ENCODE measurements around the gene OSTN.
"Not testable (repeated sequence)": the region's sequence is repeated elsewhere in the genome, so short reads cannot be mapped to it uniquely, and the experiment has no call there.

OSTN gene

GRCh38 chr3:191198932-191199331 is at the start of gene OSTN:
TSS of gene OSTN (plus strand) at chr3:191199241. CDS start at chr3:191212533, 13,292 bp downstream.
- DNase-seq: no peak

GRCh38 chr3:191151653-191152052 is 47.4 kb upstream of the OSTN start:
- no peak for DNase-seq

DNA sequence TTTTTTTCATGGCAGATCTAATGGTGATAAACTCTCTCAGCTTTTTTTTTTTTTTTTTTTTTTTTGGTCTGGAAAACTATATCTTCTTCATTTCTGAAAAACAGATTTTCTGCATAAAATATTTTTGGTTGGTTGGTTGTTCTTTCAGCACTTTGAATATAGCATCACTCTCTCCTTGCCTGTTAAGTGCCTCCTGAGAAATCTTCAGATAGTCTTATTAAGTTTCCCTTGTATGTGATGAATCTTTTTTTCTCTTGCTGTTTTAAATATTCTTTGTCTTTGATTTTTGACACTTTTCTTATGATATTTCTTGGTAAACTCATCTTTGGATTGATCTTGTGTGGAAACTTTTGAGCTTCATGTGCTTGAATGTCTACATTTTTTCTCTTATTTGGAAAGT is 44.2 kb upstream of the OSTN start:
- no peak for DNase-seq

DNA sequence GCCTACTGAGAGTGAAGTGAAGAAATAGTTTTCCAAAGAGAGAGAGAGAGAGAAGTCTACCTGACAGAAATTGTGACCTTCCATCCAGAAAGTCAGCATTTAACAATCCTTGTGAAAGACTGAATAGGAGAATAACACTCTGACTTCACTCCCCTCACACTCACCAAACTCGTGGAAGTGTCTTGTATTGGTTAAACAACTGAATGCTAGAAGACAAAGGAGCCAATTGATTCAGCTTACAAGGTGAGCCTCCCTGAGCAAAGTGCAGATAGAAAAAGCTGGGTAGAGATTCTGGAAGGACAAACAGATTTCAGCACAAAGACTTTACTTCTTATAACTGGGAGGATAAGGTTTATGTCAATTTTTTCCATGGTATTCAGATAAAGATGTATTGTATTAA is 40.8 kb upstream of the OSTN start:
- no peak for DNase-seq

DNA sequence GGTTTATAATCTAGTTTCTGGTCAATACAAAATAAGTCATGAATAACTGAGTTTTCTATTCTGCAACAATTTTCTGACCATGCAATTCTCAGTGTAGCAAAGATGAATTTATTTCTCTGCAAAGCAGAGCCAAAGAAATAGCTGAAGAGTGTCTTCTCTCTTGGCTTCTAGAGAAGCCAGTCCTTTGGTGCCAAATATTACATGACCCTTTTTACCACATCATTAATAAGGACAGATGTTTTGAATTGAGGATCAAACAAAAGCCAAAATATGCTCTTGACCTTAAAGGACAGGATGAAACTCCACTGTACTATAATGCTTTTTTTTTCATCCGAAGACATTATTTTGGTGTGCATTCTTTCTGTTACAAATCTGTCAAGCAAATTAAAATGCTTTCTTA is 40.2 kb upstream of the OSTN start:
- DNase-seq: no peak

DNA sequence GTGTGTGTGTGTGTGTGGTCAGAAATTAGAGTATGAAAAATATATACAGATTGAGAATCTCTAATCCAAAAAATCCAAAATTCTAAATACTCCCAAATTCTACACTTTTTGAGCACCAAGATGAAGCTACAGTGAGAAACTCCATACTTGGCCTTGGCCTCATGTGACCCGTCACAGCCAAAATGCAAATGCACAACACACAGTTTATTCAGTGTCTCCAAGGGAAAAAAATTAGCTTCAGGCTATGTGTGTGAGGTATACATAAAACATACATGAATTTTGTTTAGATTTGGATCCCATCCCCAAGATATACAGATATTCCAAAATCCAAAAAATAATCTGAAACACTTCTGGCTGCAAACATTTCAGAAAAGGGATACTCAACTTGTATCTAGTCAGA is 33.2 kb upstream of the OSTN start:
- no peak for DNase-seq

DNA sequence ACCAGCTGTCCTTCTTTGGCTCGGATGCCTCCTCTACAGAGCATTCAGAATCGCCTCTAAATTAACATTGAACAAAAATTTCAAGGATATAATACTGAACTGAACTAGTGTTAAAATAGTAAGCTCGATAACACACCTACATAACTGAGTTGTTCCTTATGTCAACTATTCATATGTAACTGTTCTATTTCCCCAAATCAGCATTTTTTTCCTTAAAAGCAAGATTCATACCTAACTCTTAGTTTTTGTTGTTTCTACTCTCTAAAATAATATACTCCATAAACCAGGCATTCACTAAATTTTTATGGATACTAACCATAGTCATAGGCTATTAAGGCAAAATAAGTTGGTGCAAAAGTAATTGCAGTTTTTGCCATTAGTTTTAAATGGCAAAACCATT is 32.7 kb upstream of the OSTN start:
- no peak for DNase-seq

DNA sequence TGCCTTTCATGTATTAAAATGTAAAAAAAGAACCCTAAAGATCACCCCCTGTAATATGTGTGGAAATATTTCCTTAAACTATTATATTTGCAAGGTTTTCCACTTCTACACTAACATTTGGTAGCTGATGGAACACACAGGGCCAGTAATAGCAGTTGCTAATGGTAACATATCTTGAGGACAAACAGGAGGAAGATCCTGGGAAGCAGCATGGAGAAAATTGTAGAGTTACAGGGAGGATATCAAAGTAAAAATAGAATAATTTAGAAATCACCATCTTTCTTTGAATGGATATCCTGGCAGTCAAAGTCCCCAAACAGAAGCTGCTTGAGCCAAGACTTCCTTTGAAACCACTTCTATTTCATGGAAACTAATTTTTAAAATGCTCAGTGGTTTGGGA is 29.5 kb upstream of the OSTN start:
- DNase-seq: no peak

- no peak for DNase-seq
Measured at GRCh38 chr3:191170097-191170496, 28.9 kb upstream of the OSTN start.

- DNase-seq: no peak
Measured at GRCh38 chr3:191175102-191175501, 23.9 kb upstream of the OSTN start.

DNA sequence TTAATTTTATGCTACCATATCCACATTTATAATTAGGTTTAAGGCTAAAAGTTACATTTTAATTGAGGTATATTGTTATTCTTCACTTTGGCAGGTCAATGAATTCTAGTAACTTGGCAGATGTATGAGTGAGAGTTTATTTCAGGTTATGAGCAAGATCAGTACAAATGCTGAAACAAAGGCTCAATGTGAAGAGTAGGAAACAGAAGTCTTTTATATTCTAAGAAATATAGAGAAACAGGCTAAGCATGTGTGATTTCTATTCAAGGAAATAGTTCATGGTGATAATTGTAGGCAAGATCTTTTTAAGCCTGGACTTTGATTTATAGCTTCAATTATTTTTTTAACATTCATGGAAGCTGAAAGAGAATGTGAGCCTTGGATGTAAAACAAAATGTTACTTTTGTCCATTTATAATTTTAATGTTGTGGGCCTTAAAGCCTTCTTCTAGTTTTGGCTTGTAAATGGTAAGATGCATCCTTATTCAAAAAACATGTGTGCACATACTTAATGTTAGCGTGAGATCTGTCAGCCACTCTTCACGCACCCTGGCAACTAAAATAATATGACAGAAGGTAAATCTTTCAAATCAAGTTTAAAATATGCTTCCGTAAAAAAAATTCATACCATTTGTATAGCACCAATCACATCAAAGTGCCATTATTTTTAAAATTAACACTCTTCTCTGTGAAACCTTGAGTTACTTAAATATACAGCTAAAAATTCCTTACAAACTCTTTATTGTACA is 22.8 kb upstream of the OSTN start:
- no peak for DNase-seq

DNA sequence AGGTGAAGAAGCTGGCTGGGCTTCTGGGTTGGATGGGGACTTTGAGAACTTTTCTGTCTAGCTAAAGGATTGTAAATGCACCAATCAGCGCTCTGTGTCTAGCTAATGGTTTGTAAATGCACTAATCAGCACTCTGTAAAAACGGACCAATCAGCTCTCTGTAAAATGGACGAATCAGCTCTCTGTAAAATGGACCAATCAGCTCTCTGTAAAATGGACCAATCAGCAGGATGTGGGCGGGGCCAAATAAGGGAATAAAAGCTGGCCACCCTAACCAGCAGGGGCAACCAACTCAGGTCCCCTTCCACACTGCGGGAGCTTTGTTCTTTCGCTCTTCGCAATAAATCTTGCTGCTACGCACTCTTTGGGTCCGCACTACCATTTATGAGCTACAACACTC is 13.7 kb upstream of the OSTN start:
- DNase-seq: not testable (repeated sequence)

GRCh38 chr3:191188246-191188645 is 10.8 kb upstream of the OSTN start:
- not testable (repeated sequence) for DNase-seq

- DNase-seq: not testable (repeated sequence)
Measured at GRCh38 chr3:191192270-191192669, 6.8 kb upstream of the OSTN start.

DNA sequence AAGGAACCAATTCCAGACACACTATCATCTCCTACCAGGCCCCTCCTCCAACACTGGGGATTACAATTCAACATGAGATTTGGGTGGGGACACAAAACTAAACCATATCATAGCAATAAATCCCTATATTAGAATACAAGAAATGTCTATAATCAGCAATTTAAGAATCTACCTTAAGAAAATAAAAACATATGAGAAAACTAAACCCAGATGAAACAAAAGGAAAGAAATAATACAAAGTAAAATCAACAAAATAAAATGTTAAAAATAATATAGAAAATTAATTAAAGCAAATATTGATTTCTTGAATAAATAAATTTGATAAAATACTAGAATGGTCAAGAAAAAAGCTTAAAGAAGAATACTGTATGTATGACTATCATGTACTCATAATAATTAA is 6.1 kb upstream of the OSTN start:
- DNase-seq: no peak

GRCh38 chr3:191197761-191198306 is 1.2 kb upstream of the OSTN start:
- DNase-seq: no peak

DNA sequence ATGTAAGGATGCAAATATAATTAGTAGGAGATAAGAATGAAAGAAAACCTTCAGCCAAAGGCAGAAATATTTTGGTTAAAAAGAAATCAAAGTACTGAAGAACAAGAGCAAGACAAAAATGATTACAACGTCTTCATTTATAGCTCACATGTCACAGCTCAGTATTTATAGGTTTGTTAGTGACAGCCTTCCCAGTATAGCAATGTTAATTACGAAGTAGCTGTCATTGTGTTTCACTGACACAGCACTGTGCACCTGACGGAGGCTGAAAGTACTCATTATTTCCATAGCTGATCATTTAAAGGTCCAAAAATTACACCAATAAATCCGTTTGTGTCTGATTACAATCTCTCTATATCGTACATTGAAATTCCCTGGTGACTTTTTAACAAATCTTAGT is 561 bp upstream of the OSTN start:
- no peak for DNase-seq

GRCh38 chr3:191210032-191210431 is 11.0 kb downstream of the OSTN start:
- no peak for DNase-seq

DNA sequence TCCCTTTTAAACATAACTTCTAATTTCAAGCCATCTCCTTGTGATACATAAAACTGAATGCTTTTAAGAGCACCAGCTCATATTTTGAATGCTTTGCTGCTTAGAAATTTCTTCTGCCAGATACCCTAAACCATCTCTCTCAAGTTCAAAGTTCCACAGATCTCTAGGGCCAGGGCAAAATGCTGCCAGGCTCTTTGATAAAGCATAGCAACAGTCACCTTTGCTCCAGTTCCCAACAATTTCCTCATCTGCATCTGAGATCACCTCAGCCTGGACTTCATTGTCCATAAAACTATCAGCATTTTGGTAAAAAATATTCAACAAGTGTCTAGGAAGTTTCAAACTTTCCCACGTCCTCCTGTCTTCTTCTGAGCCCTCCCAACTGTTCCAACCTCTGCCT is 17.5 kb downstream of the OSTN start:
- DNase-seq: no peak

- DNase-seq: no peak
Measured at GRCh38 chr3:191217301-191217700, 18.3 kb downstream of the OSTN start.

DNA sequence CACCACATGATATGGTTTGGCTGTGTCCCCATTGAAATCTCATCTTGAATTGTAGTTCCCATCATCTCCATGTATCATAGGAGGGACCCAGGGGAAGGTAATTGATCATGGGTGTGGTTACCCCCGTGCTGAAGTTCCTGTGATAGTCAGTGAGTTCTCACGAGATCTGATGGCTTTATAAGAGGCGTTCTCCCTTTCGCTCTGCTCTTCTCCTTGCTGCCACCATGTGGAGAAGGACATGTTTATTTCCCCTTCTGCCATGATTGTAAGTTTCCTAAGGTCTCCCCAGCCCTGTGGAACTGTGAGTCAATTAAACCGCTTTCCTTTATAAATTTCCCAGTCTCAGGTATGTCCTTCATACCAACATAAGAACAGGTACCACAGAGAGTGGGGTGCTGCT is 21.9 kb downstream of the OSTN start:
- no peak for DNase-seq

- no peak for DNase-seq
Measured at GRCh38 chr3:191221638-191222037, 22.6 kb downstream of the OSTN start.

DNA sequence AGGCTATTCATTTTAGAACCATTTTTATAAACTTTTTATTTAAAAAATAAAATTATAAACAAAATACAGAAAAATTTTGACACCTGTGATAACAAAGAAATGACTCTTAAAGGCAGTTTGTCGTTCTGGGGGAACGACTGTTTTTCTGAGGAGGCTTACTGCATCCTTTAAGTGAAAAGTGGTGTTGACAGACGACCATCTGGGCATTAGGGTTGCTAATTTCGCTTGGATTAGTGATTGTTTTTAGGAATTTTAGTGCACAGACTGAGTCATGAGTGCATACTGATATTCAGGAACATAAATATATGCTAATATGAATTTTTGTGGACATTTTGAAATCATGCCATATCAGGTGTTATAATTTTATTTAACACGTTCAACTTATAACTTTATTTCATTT is 28.5 kb downstream of the OSTN start:
- DNase-seq: no peak

GRCh38 chr3:191234216-191234615 is 35.2 kb downstream of the OSTN start:
- no peak for DNase-seq
